Activated naive CD8-positive, alpha-beta T cell treated with anti-CD3 and anti-CD28 coated beads, Interleukin-2, amount 10 ng/mL, durations not matched to agents 7 days and 5 days (primary cell): ENCODE results near the gene CEACAM3. TPM values are rescaled to one million over a fixed set of nuclear protein-coding genes. Genes with fewer than 3 reads are reported as not detected.
"Not testable (repeated sequence)": the region's sequence is repeated elsewhere in the genome, so short reads cannot be mapped to it uniquely, and the experiment has no call there.

Source experiments
- ATAC-seq: fragments of 150-1000 bp; cut with Tn5 transposase; one replicate; pipeline ENCODE4 v1.10.0; 2021; ENCODE audit warnings: low read depth, moderate library complexity
- POLR2A ChIA-PET: fragments of 350-600 bp; sonication (Branson Sonifier 250); formaldehyde crosslinking; loops from one replicate; lab custom pipeline; 2021; ENCODE audit warnings: antibody characterized with exemption; lab: Charles Lee
- DNase-seq: peaks from one replicate; pipeline ENCODE4 v3.0.0; 2021
- H3K27ac Mint-ChIP-seq: one replicate; pipeline ENCODE4 v1.8.0; 2022; ENCODE audit warnings: mild to moderate bottlenecking, mixed read lengths
- H3K27me3 Mint-ChIP-seq: one replicate; pipeline ENCODE4 v1.8.0; 2022; ENCODE audit warnings: mild to moderate bottlenecking, moderate library complexity, mixed read lengths
- H3K36me3 Mint-ChIP-seq: one replicate; pipeline ENCODE4 v1.8.0; 2021; ENCODE audit warnings: mild to moderate bottlenecking, mixed read lengths
- H3K4me1 Mint-ChIP-seq: one replicate; pipeline ENCODE4 v1.8.0; 2021; ENCODE audit warnings: mixed read lengths
- H3K4me3 Mint-ChIP-seq: one replicate; pipeline ENCODE4 v1.8.0; 2022; ENCODE audit warnings: mild to moderate bottlenecking, moderate library complexity, mixed read lengths
- H3K9me3 Mint-ChIP-seq: one replicate; pipeline ENCODE4 v1.8.0; 2021; ENCODE audit warnings: mixed read lengths
- total RNA-seq, 2 experiments: library from RNA; stranded (reverse); gene quantifications; one replicate each; pipeline ENCODE4 v1.2.3, GENCODE V29; 2021

Gene CEACAM3
- total RNA-seq, 2 experiments from 2014 or later = not detected

GRCh38 chr19:41776700-41777099 lies 19.7 kb upstream of the CEACAM3 start:
- H3K4me1 Mint-ChIP-seq = peaks cover 21% of the 10 kb centered on the region
- ATAC-seq = no peak
- no peak overlapping the region for H3K4me3 Mint-ChIP-seq
- no peak for DNase-seq
- POLR2A ChIA-PET = no interaction called here
- no peaks in the 10 kb centered on the region for H3K36me3 Mint-ChIP-seq
- no peaks in the 10 kb centered on the region for H3K9me3 Mint-ChIP-seq
- H3K27me3 Mint-ChIP-seq = peaks cover 83% of the 10 kb centered on the region
- no peak overlapping the region for H3K27ac Mint-ChIP-seq

GRCh38 chr19:41783612-41784011 lies 12.8 kb upstream of the CEACAM3 start:
- no peak for ATAC-seq
- Mint-ChIP-seq H3K4me3 (no peak overlapping the region), H3K4me1 (peaks cover 17% of the 10 kb centered on the region), H3K36me3 (no peaks in the 10 kb centered on the region), H3K27ac (no peak overlapping the region), H3K27me3 (peaks cover 71% of the 10 kb centered on the region), H3K9me3 (no peaks in the 10 kb centered on the region)
- POLR2A ChIA-PET = interaction anchor here (0.7 kb wide), 1 partner anchor 11 kb away, joined by 3 read pairs; no protein-coding TSS in a partner anchor
- no peak for DNase-seq

- Mint-ChIP-seq H3K9me3 (no peaks in the 10 kb centered on the region), H3K27me3 (peaks cover 72% of the 10 kb centered on the region), H3K4me3 (peak overlapping the region; percentile 22), H3K36me3 (no peaks in the 10 kb centered on the region), H3K4me1 (peaks cover 17% of the 10 kb centered on the region), H3K27ac (no peak overlapping the region)
- POLR2A ChIA-PET = interaction anchor here (0.9 kb wide), 1 partner anchor 31 kb away, joined by 3 read pairs; no protein-coding TSS in a partner anchor
- no peak for ATAC-seq
- DNase-seq = no peak
These were observed 12.1 kb upstream of the CEACAM3 start for GRCh38 chr19:41784312-41784711.

GRCh38 chr19:41784743-41785142 lies 11.6 kb upstream of the CEACAM3 start:
- Mint-ChIP-seq H3K4me1 (peaks cover 17% of the 10 kb centered on the region), H3K27me3 (peaks cover 72% of the 10 kb centered on the region), H3K36me3 (no peaks in the 10 kb centered on the region), H3K4me3 (peak overlapping the region; percentile 22), H3K27ac (no peak overlapping the region), H3K9me3 (no peaks in the 10 kb centered on the region)
- no peak for DNase-seq
- POLR2A ChIA-PET = interaction anchor here (0.9 kb wide), 1 partner anchor 31 kb away, joined by 3 read pairs; no protein-coding TSS in a partner anchor
- ATAC-seq = no peak

GRCh38 chr19:41785653-41786052 lies 10.7 kb upstream of the CEACAM3 start:
- H3K27ac Mint-ChIP-seq = no peak overlapping the region
- H3K9me3 Mint-ChIP-seq = no peaks in the 10 kb centered on the region
- POLR2A ChIA-PET = no interaction called here
- ATAC-seq (peak; percentile 93), DNase-seq (peak; percentile 65)
- peaks cover 17% of the 10 kb centered on the region for H3K4me1 Mint-ChIP-seq
- H3K27me3 Mint-ChIP-seq = peaks cover 65% of the 10 kb centered on the region
- H3K36me3 Mint-ChIP-seq = no peaks in the 10 kb centered on the region
- no peak overlapping the region for H3K4me3 Mint-ChIP-seq

GRCh38 chr19:41787055-41787454 lies 9.3 kb upstream of the CEACAM3 start:
- POLR2A ChIA-PET = no interaction called here
- peaks cover 63% of the 10 kb centered on the region for H3K27me3 Mint-ChIP-seq

GRCh38 chr19:41788518-41788917 lies 7.9 kb upstream of the CEACAM3 start:
- DNase-seq, ATAC-seq, H3K27ac Mint-ChIP-seq, H3K36me3 Mint-ChIP-seq, H3K4me3 Mint-ChIP-seq, H3K9me3 Mint-ChIP-seq, POLR2A ChIA-PET: not testable (repeated sequence)
- peaks cover 65% of the 10 kb centered on the region for H3K27me3 Mint-ChIP-seq
- H3K4me1 Mint-ChIP-seq = peaks cover 17% of the 10 kb centered on the region

More at GRCh38 chr19:41787055-41787454, 9.3 kb upstream of the CEACAM3 start:
- Mint-ChIP-seq H3K9me3 (no peaks in the 10 kb centered on the region), H3K36me3 (no peaks in the 10 kb centered on the region), H3K4me3 (no peak overlapping the region), H3K4me1 (peaks cover 17% of the 10 kb centered on the region), H3K27ac (no peak overlapping the region)
- ATAC-seq (no peak), DNase-seq (no peak)

- H3K36me3 Mint-ChIP-seq, DNase-seq, H3K9me3 Mint-ChIP-seq, H3K27ac Mint-ChIP-seq, POLR2A ChIA-PET, H3K4me3 Mint-ChIP-seq, ATAC-seq: not testable (repeated sequence)
- peaks cover 64% of the 10 kb centered on the region for H3K27me3 Mint-ChIP-seq
- peaks cover 17% of the 10 kb centered on the region for H3K4me1 Mint-ChIP-seq
These were observed 7.3 kb upstream of the CEACAM3 start for GRCh38 chr19:41789053-41789452.

- DNase-seq (peak; percentile 67), ATAC-seq (peak; percentile 39)
- no peaks in the 10 kb centered on the region for H3K36me3 Mint-ChIP-seq
- H3K9me3 Mint-ChIP-seq = no peaks in the 10 kb centered on the region
- H3K4me3 Mint-ChIP-seq = no peak overlapping the region
- H3K27me3 Mint-ChIP-seq = peaks cover 55% of the 10 kb centered on the region
- no peaks in the 10 kb centered on the region for H3K4me1 Mint-ChIP-seq
- H3K27ac Mint-ChIP-seq = no peak overlapping the region
- POLR2A ChIA-PET = interaction anchor here (0.6 to 1.6 kb wide), 2 partner anchors 23 to 29 kb away, joined by 3 read pairs; no protein-coding TSS in a partner anchor
These were observed 3.6 kb upstream of the CEACAM3 start for GRCh38 chr19:41792513-41793413.

GRCh38 chr19:41793414-41793727 lies 3.0 kb upstream of the CEACAM3 start:
- POLR2A ChIA-PET = interaction anchor here (1.6 kb wide), 1 partner anchor 28 kb away, joined by 3 read pairs; no protein-coding TSS in a partner anchor
- no peaks in the 10 kb centered on the region for H3K4me1 Mint-ChIP-seq
- DNase-seq (no peak), ATAC-seq (no peak)
- no peak overlapping the region for H3K4me3 Mint-ChIP-seq
- no peaks in the 10 kb centered on the region for H3K36me3 Mint-ChIP-seq
- H3K27ac Mint-ChIP-seq = no peak overlapping the region
- H3K9me3 Mint-ChIP-seq = no peaks in the 10 kb centered on the region
- peaks cover 57% of the 10 kb centered on the region for H3K27me3 Mint-ChIP-seq

- POLR2A ChIA-PET = no interaction called here
These were observed 1.3 kb upstream of the CEACAM3 start for GRCh38 chr19:41795031-41795461.

GRCh38 chr19:41796901-41797300 lies 514 bp downstream of the CEACAM3 start:
- no peak overlapping the region for H3K4me3 Mint-ChIP-seq
- ATAC-seq = no peak
- H3K36me3 Mint-ChIP-seq = no peaks in the 10 kb centered on the region
- POLR2A ChIA-PET = no interaction called here
- no peaks in the 10 kb centered on the region for H3K9me3 Mint-ChIP-seq
- H3K27ac Mint-ChIP-seq = no peak overlapping the region
- H3K27me3 Mint-ChIP-seq = peaks cover 40% of the 10 kb centered on the region
- H3K4me1 Mint-ChIP-seq = no peaks in the 10 kb centered on the region
- no peak for DNase-seq

More at GRCh38 chr19:41795031-41795461, 1.3 kb upstream of the CEACAM3 start:
- no peaks in the 10 kb centered on the region for H3K9me3 Mint-ChIP-seq
- DNase-seq (no peak), ATAC-seq (peak; percentile 92)
- H3K4me1 Mint-ChIP-seq = no peaks in the 10 kb centered on the region
- peaks cover 47% of the 10 kb centered on the region for H3K27me3 Mint-ChIP-seq
- no peaks in the 10 kb centered on the region for H3K36me3 Mint-ChIP-seq
- H3K27ac Mint-ChIP-seq = no peak overlapping the region
- no peak overlapping the region for H3K4me3 Mint-ChIP-seq

- H3K4me3 Mint-ChIP-seq = no peak overlapping the region
- H3K27ac Mint-ChIP-seq = no peak overlapping the region
- peaks cover 17% of the 10 kb centered on the region for H3K27me3 Mint-ChIP-seq
- POLR2A ChIA-PET = no interaction called here
- peaks cover 11% of the 10 kb centered on the region for H3K4me1 Mint-ChIP-seq
- H3K36me3 Mint-ChIP-seq = no peaks in the 10 kb centered on the region
- no peaks in the 10 kb centered on the region for H3K9me3 Mint-ChIP-seq
- no peak for ATAC-seq
- DNase-seq = no peak
These were observed 3.1 kb downstream of the CEACAM3 start for GRCh38 chr19:41799444-41800000.
